ENCODE measurements around the gene CHST11. TPM values are rescaled to one million over a fixed set of nuclear protein-coding genes. Genes with fewer than 3 reads are reported as not detected.

CHST11 gene
- total RNA-seq, 5 donors from 2014 or later (not counting 1 experiment from before 2014, with no cell fraction given) = 49.8 to 78.3 (median 63.7) TPM

DNA sequence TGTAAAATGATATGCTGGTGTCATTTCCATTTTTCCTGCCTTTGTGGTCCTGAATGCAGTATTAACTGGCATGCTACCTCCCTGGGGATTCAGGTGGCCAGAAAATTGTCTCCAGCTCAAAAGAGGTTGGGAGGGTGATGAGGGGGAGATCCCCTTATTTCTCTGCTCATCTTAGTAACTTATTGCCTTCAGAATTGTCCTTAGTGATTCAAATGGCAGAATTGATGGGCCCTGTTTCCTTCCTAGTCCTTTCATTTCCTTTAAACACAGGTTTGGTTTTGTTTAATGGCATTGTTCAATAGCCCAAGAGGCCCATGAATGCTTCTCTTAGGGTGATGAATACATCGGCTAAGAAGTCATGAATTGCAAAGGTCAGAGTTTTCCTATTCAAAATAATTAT is 294.4 kb downstream of the CHST11 start:
- peaks cover 4 to 24% of the 10 kb centered on the region in 2 experiments for H3K4me1 ChIP-seq (ENCODE audit: control insufficient read depth in 1 of 2, extremely low read depth in 1 of 2, insufficient read depth in 2 of 2, low read length in 2 of 2)
- H3K36me3 Mint-ChIP-seq = peaks cover 16% of the 10 kb centered on the region
- no peaks in the 10 kb centered on the region for H3K9me3 Mint-ChIP-seq
- H3K27ac Mint-ChIP-seq = no peak overlapping the region
- no peaks in the 10 kb centered on the region for H3K9me3 ChIP-seq
- DNase-seq (no peak), ATAC-seq (replicated peaks in 1 of 4) (no peak)
- H3K27me3 ChIP-seq (replicated peaks in 1 of 2; ENCODE audit: control insufficient read depth in 2 of 2, extremely low read depth in 1 of 2, insufficient read depth in 2 of 2, low read length in 1 of 2) = no peaks in the 10 kb centered on the region
- peaks cover 0 to 1% of the 10 kb centered on the region in 2 donors for H3K36me3 ChIP-seq (ENCODE audit: control insufficient read depth in 2 of 2, extremely low read depth in 1 of 2, insufficient read depth in 1 of 2, low read length in 1 of 2)
- H3K4me1 Mint-ChIP-seq = peaks cover 45 to 58% (median 49%) of the 10 kb centered on the region in 3 donors
- ChIA-PET POLR2A (no interaction called here), CTCF (no interaction called here)
- no peaks in the 10 kb centered on the region for H3K27me3 Mint-ChIP-seq
- no peak overlapping the region for H3K27ac ChIP-seq (ENCODE audit: low read length)
- H3K4me3 ChIP-seq (ENCODE audit: control insufficient read depth in 1 of 2, extremely low read depth in 1 of 2, low read length in 1 of 2) = no peak overlapping the region
- no peak overlapping the region for H3K4me3 Mint-ChIP-seq
- no CpG with 5 or more reads among the region's 1 CpG for WGBS (ENCODE audit: insufficient coverage)

GRCh38 chr12:104751594-104751993 is 294.8 kb downstream of the CHST11 start:
- Mint-ChIP-seq H3K4me3 (no peak overlapping the region), H3K4me1 (peaks cover 40 to 53% (median 45%) of the 10 kb centered on the region in 3 donors)
- 100% methylated on average over 1 of the region's 3 CpGs for whole genome bisulfite sequencing (ENCODE audit: insufficient coverage)

DNA sequence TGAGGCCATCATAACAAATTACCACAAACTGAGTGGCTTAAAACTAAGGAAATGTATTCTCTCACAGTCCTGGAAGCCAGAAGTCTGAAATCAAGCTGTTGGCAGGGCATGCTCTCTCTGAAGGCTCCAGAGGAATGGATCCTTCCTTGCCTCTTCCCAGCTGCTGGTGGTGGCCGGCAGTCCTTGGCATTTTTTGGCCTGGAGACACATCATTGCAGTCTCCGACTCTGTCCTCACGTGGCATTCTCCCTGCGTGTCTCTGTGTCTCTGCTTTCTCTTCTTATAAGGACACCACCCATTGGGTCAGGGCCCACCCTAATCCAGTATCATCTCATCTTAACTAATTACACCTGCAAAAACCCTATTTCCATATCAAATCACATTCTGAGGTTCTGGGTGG is 295.3 kb downstream of the CHST11 start:
- Mint-ChIP-seq H3K36me3 (peaks cover 25% of the 10 kb centered on the region), H3K9me3 (no peaks in the 10 kb centered on the region), H3K4me3 (no peak overlapping the region), H3K4me1 (peaks cover 36 to 49% (median 41%) of the 10 kb centered on the region in 3 donors), H3K27ac (no peak overlapping the region), H3K27me3 (no peaks in the 10 kb centered on the region)
- ATAC-seq (replicated peaks in 1 of 4) = no peak
- 100% methylated on average over 3 of the region's 4 CpGs for WGBS (ENCODE audit: insufficient coverage)
- ChIA-PET CTCF (no interaction called here), POLR2A (no interaction called here)
- Histone ChIP-seq H3K36me3 (ENCODE audit: control insufficient read depth in 2 of 2, extremely low read depth in 1 of 2, insufficient read depth in 1 of 2, low read length in 1 of 2) (peaks cover 7 to 10% of the 10 kb centered on the region in 2 donors), H3K4me1 (ENCODE audit: control insufficient read depth in 1 of 2, extremely low read depth in 1 of 2, insufficient read depth in 2 of 2, low read length in 2 of 2) (peaks cover 4 to 20% of the 10 kb centered on the region in 2 experiments), H3K4me3 (ENCODE audit: control insufficient read depth in 1 of 2, extremely low read depth in 1 of 2, low read length in 1 of 2) (no peak overlapping the region), H3K27me3 (replicated peaks in 1 of 2; ENCODE audit: control insufficient read depth in 2 of 2, extremely low read depth in 1 of 2, insufficient read depth in 2 of 2, low read length in 1 of 2) (no peaks in the 10 kb centered on the region), H3K9me3 (no peaks in the 10 kb centered on the region), H3K27ac (ENCODE audit: low read length) (no peak overlapping the region)
- no peak for DNase-seq

More at GRCh38 chr12:104751594-104751993, 294.8 kb downstream of the CHST11 start:
- no peaks in the 10 kb centered on the region for H3K9me3 Mint-ChIP-seq
- H3K27me3 ChIP-seq (replicated peaks in 1 of 2; ENCODE audit: control insufficient read depth in 2 of 2, extremely low read depth in 1 of 2, insufficient read depth in 2 of 2, low read length in 1 of 2) = no peaks in the 10 kb centered on the region
- ChIA-PET POLR2A (no interaction called here), CTCF (no interaction called here)
- peaks cover 21% of the 10 kb centered on the region for H3K36me3 Mint-ChIP-seq
- H3K27ac Mint-ChIP-seq = no peak overlapping the region
- no peaks in the 10 kb centered on the region for H3K27me3 Mint-ChIP-seq
- no peak overlapping the region for H3K27ac ChIP-seq (ENCODE audit: low read length)
- H3K36me3 ChIP-seq (ENCODE audit: control insufficient read depth in 2 of 2, extremely low read depth in 1 of 2, insufficient read depth in 1 of 2, low read length in 1 of 2) = peaks cover 4 to 6% of the 10 kb centered on the region in 2 donors
- H3K4me3 ChIP-seq (ENCODE audit: control insufficient read depth in 1 of 2, extremely low read depth in 1 of 2, low read length in 1 of 2) = no peak overlapping the region
- H3K9me3 ChIP-seq = no peaks in the 10 kb centered on the region
- ATAC-seq (replicated peaks in 1 of 4) (no peak), DNase-seq (no peak)
- H3K4me1 ChIP-seq (ENCODE audit: control insufficient read depth in 1 of 2, extremely low read depth in 1 of 2, insufficient read depth in 2 of 2, low read length in 2 of 2) = peaks cover 4 to 24% of the 10 kb centered on the region in 2 experiments

DNA sequence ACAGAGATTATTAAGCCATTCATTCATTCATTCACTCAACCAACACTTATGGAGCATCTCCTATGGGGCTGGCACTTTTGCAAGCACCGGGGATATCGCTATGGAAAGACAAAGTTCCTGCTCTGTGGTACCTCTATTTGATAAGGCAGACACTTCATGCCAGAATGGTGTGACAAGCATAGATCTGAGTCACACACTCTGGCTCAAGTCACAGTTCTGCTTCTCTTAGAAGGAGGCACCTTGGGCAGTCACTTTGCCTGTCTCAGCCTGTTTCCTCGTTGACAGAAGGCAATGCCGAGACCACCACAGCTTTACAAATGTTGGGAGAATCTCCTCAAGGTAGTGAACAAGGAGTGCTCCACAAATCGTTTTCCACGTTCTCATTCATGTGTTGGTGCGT is 296.1 kb downstream of the CHST11 start:
- Mint-ChIP-seq H3K27me3 (no peaks in the 10 kb centered on the region), H3K4me1 (peaks cover 27 to 40% (median 32%) of the 10 kb centered on the region in 3 donors), H3K4me3 (no peak overlapping the region), H3K27ac (no peak overlapping the region), H3K9me3 (no peaks in the 10 kb centered on the region), H3K36me3 (peaks cover 34% of the 10 kb centered on the region)
- no peaks in the 10 kb centered on the region for H3K27me3 ChIP-seq (replicated peaks in 1 of 2; ENCODE audit: control insufficient read depth in 2 of 2, extremely low read depth in 1 of 2, insufficient read depth in 2 of 2, low read length in 1 of 2)
- ChIA-PET CTCF (no interaction called here), POLR2A (no interaction called here)
- H3K36me3 ChIP-seq (ENCODE audit: control insufficient read depth in 2 of 2, extremely low read depth in 1 of 2, insufficient read depth in 1 of 2, low read length in 1 of 2) = peaks cover 7 to 19% of the 10 kb centered on the region in 2 donors
- H3K27ac ChIP-seq (ENCODE audit: low read length) = no peak overlapping the region
- DNase-seq = no peak
- 98% methylated on average over 7 of the region's 7 CpGs for WGBS (ENCODE audit: insufficient coverage)
- no peak for ATAC-seq (replicated peaks in 1 of 4)
- H3K9me3 ChIP-seq = no peaks in the 10 kb centered on the region
- H3K4me1 ChIP-seq (ENCODE audit: control insufficient read depth in 1 of 2, extremely low read depth in 1 of 2, insufficient read depth in 2 of 2, low read length in 2 of 2) = peaks cover 0 to 13% of the 10 kb centered on the region in 2 experiments
- H3K4me3 ChIP-seq (ENCODE audit: control insufficient read depth in 1 of 2, extremely low read depth in 1 of 2, low read length in 1 of 2) = no peak overlapping the region

DNA sequence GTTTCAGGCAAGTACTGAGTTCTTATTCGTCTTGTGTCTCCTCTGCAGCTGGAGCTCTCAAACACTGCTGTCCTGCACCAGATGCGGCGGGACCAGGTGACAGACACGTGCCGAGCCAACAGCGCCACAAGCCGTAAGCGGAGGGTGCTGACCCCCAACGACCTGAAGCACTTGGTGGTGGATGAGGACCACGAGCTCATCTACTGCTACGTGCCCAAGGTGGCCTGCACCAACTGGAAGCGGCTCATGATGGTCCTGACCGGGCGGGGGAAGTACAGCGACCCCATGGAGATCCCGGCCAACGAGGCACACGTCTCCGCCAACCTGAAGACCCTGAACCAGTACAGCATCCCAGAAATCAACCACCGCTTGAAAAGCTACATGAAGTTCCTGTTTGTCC is 300.2 kb downstream of the CHST11 start:
- Mint-ChIP-seq H3K27ac (no peak overlapping the region), H3K4me1 (peaks cover 11 to 16% (median 15%) of the 10 kb centered on the region in 3 donors), H3K4me3 (no peak overlapping the region), H3K27me3 (no peaks in the 10 kb centered on the region), H3K9me3 (no peaks in the 10 kb centered on the region), H3K36me3 (peaks cover 46% of the 10 kb centered on the region)
- DNase-seq (no peak), ATAC-seq (replicated peaks in 1 of 4) (no peak)
- Histone ChIP-seq H3K27ac (ENCODE audit: low read length) (no peak overlapping the region), H3K4me3 (ENCODE audit: control insufficient read depth in 1 of 2, extremely low read depth in 1 of 2, low read length in 1 of 2) (no peak overlapping the region), H3K27me3 (replicated peaks in 1 of 2; ENCODE audit: control insufficient read depth in 2 of 2, extremely low read depth in 1 of 2, insufficient read depth in 2 of 2, low read length in 1 of 2) (no peaks in the 10 kb centered on the region), H3K36me3 (ENCODE audit: control insufficient read depth in 2 of 2, extremely low read depth in 1 of 2, insufficient read depth in 1 of 2, low read length in 1 of 2) (peaks cover 7 to 34% of the 10 kb centered on the region in 2 donors), H3K9me3 (no peaks in the 10 kb centered on the region), H3K4me1 (ENCODE audit: control insufficient read depth in 1 of 2, extremely low read depth in 1 of 2, insufficient read depth in 2 of 2, low read length in 2 of 2) (no peaks in the 10 kb centered on the region)
- WGBS (ENCODE audit: insufficient coverage) = 97% methylated on average over 16 of the region's 20 CpGs
- ChIA-PET POLR2A (no interaction called here), CTCF (no interaction called here)

DNA sequence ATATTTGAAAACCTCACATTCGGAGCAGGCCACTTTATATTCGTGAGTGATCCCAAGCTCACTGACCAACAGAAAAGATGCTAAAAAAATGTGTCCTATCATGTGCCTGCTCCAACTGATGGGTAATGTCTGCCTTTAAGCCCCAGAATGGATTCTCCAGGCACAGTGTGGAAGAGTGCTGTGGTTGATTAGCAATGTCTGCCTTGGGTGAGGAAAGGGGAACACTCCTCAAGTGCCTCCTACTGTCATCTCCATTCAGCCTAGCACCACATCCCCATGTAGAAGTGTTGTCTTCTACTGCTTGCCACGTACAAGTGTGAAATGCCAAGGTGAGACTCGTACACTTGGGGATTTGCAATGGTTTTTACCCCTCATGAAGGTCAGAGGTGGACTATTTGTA is 302.0 kb downstream of the CHST11 start:
- WGBS (ENCODE audit: insufficient coverage) = 100% methylated on average over 2 of the region's 4 CpGs
- ChIA-PET CTCF (no interaction called here), POLR2A (no interaction called here)
- Mint-ChIP-seq H3K4me3 (no peak overlapping the region), H3K4me1 (peaks cover 15 to 26% (median 18%) of the 10 kb centered on the region in 3 donors), H3K36me3 (peaks cover 43% of the 10 kb centered on the region), H3K9me3 (no peaks in the 10 kb centered on the region), H3K27ac (no peak overlapping the region), H3K27me3 (no peaks in the 10 kb centered on the region)
- Histone ChIP-seq H3K36me3 (ENCODE audit: control insufficient read depth in 2 of 2, extremely low read depth in 1 of 2, insufficient read depth in 1 of 2, low read length in 1 of 2) (peaks cover 7 to 34% of the 10 kb centered on the region in 2 donors), H3K4me3 (ENCODE audit: control insufficient read depth in 1 of 2, extremely low read depth in 1 of 2, low read length in 1 of 2) (no peak overlapping the region), H3K27me3 (replicated peaks in 1 of 2; ENCODE audit: control insufficient read depth in 2 of 2, extremely low read depth in 1 of 2, insufficient read depth in 2 of 2, low read length in 1 of 2) (no peaks in the 10 kb centered on the region), H3K9me3 (no peaks in the 10 kb centered on the region), H3K4me1 (ENCODE audit: control insufficient read depth in 1 of 2, extremely low read depth in 1 of 2, insufficient read depth in 2 of 2, low read length in 2 of 2) (no peaks in the 10 kb centered on the region), H3K27ac (ENCODE audit: low read length) (no peak overlapping the region)
- DNase-seq (no peak), ATAC-seq (replicated peaks in 1 of 4) (no peak)

DNA sequence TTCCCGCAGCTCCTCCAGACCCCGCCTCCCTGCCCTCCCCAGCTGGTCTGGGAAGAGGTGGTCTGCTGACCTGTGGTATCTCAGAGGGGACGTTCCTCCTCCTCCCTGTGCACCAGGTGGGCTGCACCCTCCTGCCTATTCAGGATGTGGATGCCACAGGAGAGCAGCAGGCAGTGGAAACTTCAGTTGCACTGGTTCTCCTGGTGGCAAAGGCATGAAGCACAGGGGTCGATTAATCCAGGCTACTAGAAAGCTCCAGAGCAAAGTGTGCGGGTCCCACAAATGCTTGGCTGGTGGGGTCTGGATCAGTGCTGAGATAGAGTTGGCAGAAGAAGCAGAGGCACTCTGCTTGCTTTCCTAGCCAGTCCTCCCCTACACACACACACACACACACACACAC is 304.3 kb downstream of the CHST11 start:
- Mint-ChIP-seq H3K9me3 (no peaks in the 10 kb centered on the region), H3K27ac (peak overlapping the region in 1 of 2 donors; percentile 5), H3K36me3 (peaks cover 30% of the 10 kb centered on the region), H3K4me3 (no peak overlapping the region), H3K4me1 (peaks cover 32 to 36% (median 34%) of the 10 kb centered on the region in 3 donors), H3K27me3 (no peaks in the 10 kb centered on the region)
- 100% methylated on average over 2 of the region's 5 CpGs for WGBS (ENCODE audit: insufficient coverage)
- Histone ChIP-seq H3K4me1 (ENCODE audit: control insufficient read depth in 1 of 2, extremely low read depth in 1 of 2, insufficient read depth in 2 of 2, low read length in 2 of 2) (peaks cover 10 to 11% of the 10 kb centered on the region in 2 experiments), H3K27me3 (replicated peaks in 1 of 2; ENCODE audit: control insufficient read depth in 2 of 2, extremely low read depth in 1 of 2, insufficient read depth in 2 of 2, low read length in 1 of 2) (no peaks in the 10 kb centered on the region), H3K27ac (ENCODE audit: low read length) (no peak overlapping the region), H3K9me3 (no peaks in the 10 kb centered on the region), H3K36me3 (ENCODE audit: control insufficient read depth in 2 of 2, extremely low read depth in 1 of 2, insufficient read depth in 1 of 2, low read length in 1 of 2) (peaks cover 7 to 33% of the 10 kb centered on the region in 2 donors), H3K4me3 (ENCODE audit: control insufficient read depth in 1 of 2, extremely low read depth in 1 of 2, low read length in 1 of 2) (no peak overlapping the region)
- ChIA-PET CTCF (interaction anchor here in 1 of 2 donors (0.6 kb wide), 1 partner anchor 279 kb away, joined by 15 read pairs; no protein-coding TSS in a partner anchor), POLR2A (no interaction called here)
- no peak for DNase-seq
- no peak for ATAC-seq (replicated peaks in 1 of 4)

Measured in T-cell (primary cell).